Skeletal muscle satellite cell (primary cell): ENCODE results near the gene CADPS2.

Experiments
- H3K27me3 ChIP-seq: 2 replicates; pipeline ENCODE4 v1.7.0; 2013; ENCODE audit warnings: low read length; ENCODE audit not compliant: control insufficient read depth, insufficient read depth
- H3K36me3 ChIP-seq: 2 replicates; pipeline ENCODE4 v1.7.0; 2013; ENCODE audit warnings: mild to moderate bottlenecking, control low read depth, low read length; ENCODE audit not compliant: insufficient read depth
- H3K4me1 ChIP-seq: 2 replicates; pipeline ENCODE4 v1.7.0; 2013; ENCODE audit warnings: low read length; ENCODE audit not compliant: control insufficient read depth, insufficient read depth
- H3K4me2 ChIP-seq: 2 replicates; pipeline ENCODE4 v1.7.0; 2013; ENCODE audit warnings: mild to moderate bottlenecking, low read length
- H3K4me3 ChIP-seq: 2 replicates; pipeline ENCODE4 v1.7.0; 2013; ENCODE audit warnings: low read length
- H3K9ac ChIP-seq: 2 replicates; pipeline ENCODE4 v1.7.0; 2013; ENCODE audit warnings: mild to moderate bottlenecking, low read depth, low read length, moderate library complexity
- H3K9me3 ChIP-seq: replicated peaks from 2 replicates; pipeline ENCODE4 v1.7.0; 2013; ENCODE audit warnings: mild to moderate bottlenecking, control low read depth, low read length

Gene CADPS2

DNA sequence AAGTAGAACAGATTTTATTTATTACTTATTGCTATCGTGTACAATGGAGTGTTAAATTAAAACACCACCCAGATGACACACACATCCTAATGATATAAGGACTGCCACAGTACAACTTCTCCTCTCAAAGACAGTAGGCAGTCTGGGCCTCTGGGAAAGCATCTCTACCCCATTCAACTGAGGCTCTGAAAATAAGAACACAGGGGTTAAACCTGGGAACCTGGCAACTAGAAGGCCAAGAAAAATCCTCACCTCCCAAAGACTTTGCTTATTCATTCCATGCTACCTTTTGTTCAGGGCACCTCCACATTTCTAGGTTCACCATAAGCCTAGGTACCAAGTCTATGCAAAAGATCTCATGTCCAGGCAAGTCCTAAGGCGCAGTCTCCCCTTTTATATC, 456.3 kb downstream of the CADPS2 start:
- peaks cover 6% of the 10 kb centered on the region for H3K4me1 ChIP-seq
- no peaks in the 10 kb centered on the region for H3K9me3 ChIP-seq
- no peak overlapping the region for H3K4me3 ChIP-seq
- no peaks in the 10 kb centered on the region for H3K27me3 ChIP-seq
- H3K4me2 ChIP-seq: no peak overlapping the region
- no peak overlapping the region for H3K9ac ChIP-seq
- no peaks in the 10 kb centered on the region for H3K36me3 ChIP-seq

GRCh38 chr7:122425731-122426130, 460.5 kb downstream of the CADPS2 start:
- no peaks in the 10 kb centered on the region for H3K9me3 ChIP-seq
- no peaks in the 10 kb centered on the region for H3K27me3 ChIP-seq
- no peak overlapping the region for H3K4me2 ChIP-seq
- H3K9ac ChIP-seq: no peak overlapping the region
- no peaks in the 10 kb centered on the region for H3K36me3 ChIP-seq
- H3K4me3 ChIP-seq: no peak overlapping the region
- H3K4me1 ChIP-seq: peaks cover 1% of the 10 kb centered on the region

GRCh38 chr7:122423591-122423990, 462.7 kb downstream of the CADPS2 start:
- no peaks in the 10 kb centered on the region for H3K36me3 ChIP-seq
- H3K4me1 ChIP-seq: no peaks in the 10 kb centered on the region
- H3K9me3 ChIP-seq: no peaks in the 10 kb centered on the region
- H3K27me3 ChIP-seq: no peaks in the 10 kb centered on the region
- H3K9ac ChIP-seq: no peak overlapping the region
- no peak overlapping the region for H3K4me2 ChIP-seq
- H3K4me3 ChIP-seq: no peak overlapping the region

DNA sequence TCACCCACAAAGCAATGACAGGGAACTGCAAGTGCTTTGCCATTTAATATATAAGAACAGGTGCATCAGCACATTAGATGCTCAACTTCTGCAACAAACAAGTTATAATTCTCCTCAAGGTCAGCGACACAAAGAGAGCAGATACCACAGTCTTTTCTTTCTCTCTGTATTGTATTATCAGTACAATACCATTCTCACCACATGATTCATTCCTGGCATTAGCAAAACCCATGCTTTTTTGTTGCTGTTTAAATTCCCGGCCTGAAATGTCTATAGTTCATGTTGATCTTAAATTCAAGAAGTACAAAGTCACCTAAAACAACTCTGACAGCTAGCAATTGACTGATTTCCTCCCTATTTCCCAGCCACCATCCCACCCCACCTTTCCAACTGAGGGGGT, 469.9 kb downstream of the CADPS2 start:
- no peak overlapping the region for H3K4me2 ChIP-seq
- no peaks in the 10 kb centered on the region for H3K36me3 ChIP-seq
- H3K4me1 ChIP-seq: no peaks in the 10 kb centered on the region
- no peak overlapping the region for H3K4me3 ChIP-seq
- H3K9me3 ChIP-seq: no peaks in the 10 kb centered on the region
- no peak overlapping the region for H3K9ac ChIP-seq
- H3K27me3 ChIP-seq: no peaks in the 10 kb centered on the region

DNA sequence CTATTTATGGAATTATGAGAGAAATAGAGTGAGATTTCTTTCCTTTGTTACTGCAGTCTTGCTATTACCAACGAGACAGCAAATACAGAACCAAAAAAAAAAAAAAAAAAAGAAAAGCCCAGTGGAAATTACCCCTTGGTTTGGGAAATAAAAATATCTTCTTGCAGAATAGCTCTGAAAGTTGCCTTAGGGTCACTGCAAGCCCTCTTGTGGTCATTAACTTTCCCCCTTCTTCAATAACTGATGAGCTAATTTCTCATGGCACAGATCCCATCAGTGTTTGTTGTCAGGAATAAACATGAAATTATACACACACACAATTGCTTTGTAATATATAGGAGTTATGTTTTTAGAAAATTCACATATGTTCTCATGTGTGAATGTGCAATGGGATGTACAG, 470.8 kb downstream of the CADPS2 start:
- no peaks in the 10 kb centered on the region for H3K36me3 ChIP-seq
- no peaks in the 10 kb centered on the region for H3K9me3 ChIP-seq

DNA sequence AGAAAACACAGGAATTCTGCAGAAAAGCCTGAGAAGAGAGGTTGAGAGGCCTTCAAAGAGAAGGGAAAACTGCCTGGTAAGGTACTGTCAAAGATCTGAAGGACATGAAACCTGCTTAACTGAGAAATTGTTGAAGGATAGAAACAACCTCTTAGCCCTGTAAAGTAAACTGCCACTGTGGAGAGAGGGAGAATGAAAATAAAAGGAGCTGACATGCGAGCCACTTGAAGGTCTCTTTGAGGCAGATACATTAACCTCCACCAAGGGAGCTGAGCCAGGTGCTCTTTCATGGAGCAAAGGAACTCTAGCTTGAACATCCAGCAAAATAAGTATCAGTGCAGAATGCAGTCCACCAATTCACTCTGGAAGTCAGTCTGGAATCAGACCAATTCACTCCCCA, 472.9 kb downstream of the CADPS2 start:
- Histone ChIP-seq H3K36me3 (no peaks in the 10 kb centered on the region), H3K9ac (no peak overlapping the region), H3K4me1 (no peaks in the 10 kb centered on the region), H3K9me3 (no peaks in the 10 kb centered on the region), H3K4me3 (no peak overlapping the region), H3K27me3 (no peaks in the 10 kb centered on the region), H3K4me2 (no peak overlapping the region)

More for the DNA sequence above, 470.8 kb downstream of the CADPS2 start:
- no peak overlapping the region for H3K4me3 ChIP-seq
- no peak overlapping the region for H3K9ac ChIP-seq
- no peaks in the 10 kb centered on the region for H3K27me3 ChIP-seq
- H3K4me2 ChIP-seq: no peak overlapping the region
- no peaks in the 10 kb centered on the region for H3K4me1 ChIP-seq

GRCh38 chr7:122412883-122413282, 473.4 kb downstream of the CADPS2 start:
- H3K4me2 ChIP-seq: no peak overlapping the region
- no peaks in the 10 kb centered on the region for H3K4me1 ChIP-seq
- no peaks in the 10 kb centered on the region for H3K36me3 ChIP-seq
- H3K27me3 ChIP-seq: no peaks in the 10 kb centered on the region
- H3K4me3 ChIP-seq: no peak overlapping the region
- no peaks in the 10 kb centered on the region for H3K9me3 ChIP-seq
- H3K9ac ChIP-seq: no peak overlapping the region

GRCh38 chr7:122412441-122412840, 473.8 kb downstream of the CADPS2 start:
- H3K4me1 ChIP-seq: no peaks in the 10 kb centered on the region
- no peak overlapping the region for H3K9ac ChIP-seq
- no peak overlapping the region for H3K4me3 ChIP-seq
- no peaks in the 10 kb centered on the region for H3K36me3 ChIP-seq
- H3K27me3 ChIP-seq: no peaks in the 10 kb centered on the region
- H3K9me3 ChIP-seq: no peaks in the 10 kb centered on the region
- H3K4me2 ChIP-seq: no peak overlapping the region

DNA sequence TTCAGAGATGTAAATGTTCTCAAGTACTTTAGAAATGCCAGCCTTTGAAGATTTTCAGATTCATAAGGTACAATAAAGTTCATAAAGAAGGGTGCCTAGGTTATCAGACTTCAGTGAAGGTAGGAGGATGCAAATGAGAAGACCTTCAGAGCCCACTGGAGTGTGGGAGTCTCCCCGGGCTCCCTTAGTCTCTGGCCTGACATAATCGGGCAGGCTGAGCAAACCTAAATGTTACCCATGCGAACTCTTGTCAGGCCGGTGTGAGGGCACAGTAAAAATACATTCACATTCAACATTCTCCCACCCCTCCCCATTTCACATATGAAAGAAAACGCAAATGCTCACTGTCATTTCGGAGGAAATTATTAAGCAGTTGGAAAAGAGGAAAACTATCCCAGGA, 479.1 kb downstream of the CADPS2 start:
- Histone ChIP-seq H3K4me1 (no peaks in the 10 kb centered on the region), H3K9ac (no peak overlapping the region), H3K27me3 (no peaks in the 10 kb centered on the region), H3K4me3 (no peak overlapping the region), H3K4me2 (no peak overlapping the region), H3K9me3 (no peaks in the 10 kb centered on the region), H3K36me3 (no peaks in the 10 kb centered on the region)

DNA sequence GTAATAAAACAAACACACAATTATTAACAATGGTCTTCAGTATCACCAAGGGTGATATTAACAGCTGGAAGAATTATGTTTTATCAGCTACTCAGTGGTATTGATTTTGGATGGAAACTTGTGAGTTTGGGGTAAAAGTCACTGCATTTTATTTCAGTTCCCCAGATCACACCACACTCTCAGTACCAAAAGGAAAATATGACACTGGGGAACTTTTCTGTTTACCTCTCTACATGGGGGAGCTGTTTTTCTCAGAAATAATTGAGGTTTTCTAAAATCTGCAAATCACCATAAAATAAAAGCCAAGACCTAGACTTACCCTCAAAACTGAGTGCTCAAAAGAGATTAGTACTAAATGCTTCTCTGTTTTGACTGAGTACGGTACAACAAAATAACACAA, 483.1 kb downstream of the CADPS2 start:
- Histone ChIP-seq H3K9ac (no peak overlapping the region), H3K4me1 (no peaks in the 10 kb centered on the region), H3K4me2 (no peak overlapping the region), H3K36me3 (no peaks in the 10 kb centered on the region), H3K4me3 (no peak overlapping the region), H3K9me3 (no peaks in the 10 kb centered on the region), H3K27me3 (no peaks in the 10 kb centered on the region)

DNA sequence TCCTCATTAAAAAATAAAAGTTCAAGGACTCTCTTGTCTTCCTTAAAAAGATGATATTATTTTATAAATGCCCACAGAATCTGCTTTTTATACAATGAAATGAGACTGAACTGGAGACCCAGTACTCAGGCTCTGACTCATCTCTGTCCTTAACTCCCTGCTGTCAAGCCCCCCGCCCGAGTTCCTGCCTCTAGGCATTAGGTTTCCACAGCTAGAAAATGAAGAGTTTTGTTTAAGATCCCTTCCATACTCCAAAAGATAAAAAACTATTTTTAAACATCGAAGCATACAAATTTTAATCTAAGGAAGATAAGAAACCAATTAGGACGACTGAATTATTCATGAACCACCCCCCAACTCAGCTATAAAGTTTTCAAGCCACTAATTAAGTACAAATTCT, 484.0 kb downstream of the CADPS2 start:
- Histone ChIP-seq H3K4me2 (no peak overlapping the region), H3K9ac (no peak overlapping the region), H3K4me1 (no peaks in the 10 kb centered on the region), H3K27me3 (no peaks in the 10 kb centered on the region), H3K36me3 (no peaks in the 10 kb centered on the region), H3K4me3 (no peak overlapping the region), H3K9me3 (no peaks in the 10 kb centered on the region)

GRCh38 chr7:122397381-122397780, 488.9 kb downstream of the CADPS2 start:
- Histone ChIP-seq H3K36me3 (no peaks in the 10 kb centered on the region), H3K4me1 (no peaks in the 10 kb centered on the region), H3K4me3 (no peak overlapping the region), H3K9me3 (no peaks in the 10 kb centered on the region), H3K4me2 (no peak overlapping the region), H3K9ac (no peak overlapping the region), H3K27me3 (no peaks in the 10 kb centered on the region)
